ENCODE results near the gene STXBP5L.
"Not testable (repeated sequence)": the region's sequence is repeated elsewhere in the genome, so short reads cannot be mapped to it uniquely, and the experiment has no call there.

DNA sequence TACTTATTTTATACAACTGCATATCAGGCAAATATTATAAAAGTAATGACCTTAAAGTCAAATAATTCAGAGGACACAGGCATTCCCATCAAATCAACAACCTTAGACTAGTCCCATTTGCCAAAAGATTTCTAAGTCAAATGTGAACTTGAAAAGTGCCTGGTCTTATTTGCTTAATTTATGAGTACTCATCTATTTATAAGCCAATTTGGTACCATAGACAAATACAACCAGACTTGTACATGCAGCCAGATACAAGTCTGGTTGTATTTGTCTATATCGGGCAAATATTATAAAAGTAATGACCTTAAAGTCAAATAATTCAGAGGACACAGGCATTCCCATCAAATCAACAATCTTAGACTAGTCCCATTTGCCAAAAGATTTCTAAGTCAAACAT lies 322.2 kb downstream of the STXBP5L start:
- TF ChIP-seq TOX (CRISPR knock-in tag; IDR thresholded peaks at IDR 0.05; ENCODE audit: borderline replicate concordance); GLIS3 (CRISPR knock-in tag; IDR thresholded peaks at IDR 0.05): not testable (repeated sequence)

All from SK-N-SH treated with all-trans-retinoic acid at 6 μM for 48 hours (cell line).